ENCODE data around the gene CASP10.

DNA sequence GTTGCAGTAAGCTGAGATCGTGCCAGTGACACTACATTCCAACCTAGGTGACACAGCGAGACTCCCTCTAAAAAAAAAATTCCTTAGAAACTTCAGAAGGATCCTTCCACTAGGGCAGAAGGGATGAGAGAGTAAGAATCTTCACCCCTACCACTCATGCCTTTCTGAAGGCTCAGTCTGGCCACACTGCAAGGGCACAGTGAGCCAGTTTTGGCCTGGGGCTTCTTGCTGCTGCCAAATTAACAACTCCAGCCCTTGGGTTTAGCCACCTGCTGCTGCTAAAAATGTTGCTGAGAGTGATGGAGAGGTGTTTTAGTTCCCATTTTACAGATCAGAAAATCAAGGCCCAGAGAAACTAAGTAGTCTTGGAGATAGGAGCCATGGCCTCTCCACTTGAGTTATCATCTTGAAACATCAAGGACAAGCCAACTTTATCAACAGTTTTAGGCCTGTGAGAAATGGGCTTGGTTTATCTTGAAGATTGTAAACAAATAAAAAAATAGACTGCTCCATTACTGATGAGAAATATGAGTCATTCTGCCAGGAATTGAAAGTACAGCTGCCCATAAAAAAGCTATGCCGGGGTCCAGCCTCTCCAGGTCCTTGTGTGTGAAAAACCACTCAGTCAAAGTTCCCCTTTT lies 45.5 kb downstream of the CASP10 start:
- no peak for TF ChIP-seq POLR2A (IDR thresholded peaks at IDR 0.05)
- TF ChIP-seq, protein P1, sequence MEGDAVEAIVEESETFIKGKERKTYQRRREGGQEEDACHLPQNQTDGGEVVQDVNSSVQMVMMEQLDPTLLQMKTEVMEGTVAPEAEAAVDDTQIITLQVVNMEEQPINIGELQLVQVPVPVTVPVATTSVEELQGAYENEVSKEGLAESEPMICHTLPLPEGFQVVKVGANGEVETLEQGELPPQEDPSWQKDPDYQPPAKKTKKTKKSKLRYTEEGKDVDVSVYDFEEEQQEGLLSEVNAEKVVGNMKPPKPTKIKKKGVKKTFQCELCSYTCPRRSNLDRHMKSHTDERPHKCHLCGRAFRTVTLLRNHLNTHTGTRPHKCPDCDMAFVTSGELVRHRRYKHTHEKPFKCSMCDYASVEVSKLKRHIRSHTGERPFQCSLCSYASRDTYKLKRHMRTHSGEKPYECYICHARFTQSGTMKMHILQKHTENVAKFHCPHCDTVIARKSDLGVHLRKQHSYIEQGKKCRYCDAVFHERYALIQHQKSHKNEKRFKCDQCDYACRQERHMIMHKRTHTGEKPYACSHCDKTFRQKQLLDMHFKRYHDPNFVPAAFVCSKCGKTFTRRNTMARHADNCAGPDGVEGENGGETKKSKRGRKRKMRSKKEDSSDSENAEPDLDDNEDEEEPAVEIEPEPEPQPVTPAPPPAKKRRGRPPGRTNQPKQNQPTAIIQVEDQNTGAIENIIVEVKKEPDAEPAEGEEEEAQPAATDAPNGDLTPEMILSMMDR (IDR thresholded peaks at IDR 0.05) = no peak

Data from tibial nerve (tissue), 3 donors.